Neural cell (in vitro differentiated cells): ENCODE measurements around the gene SLC27A2.

Source experiments
- CTCF ChIP-seq: fragments of 450-650 bp; IDR thresholded peaks from 2 replicates; pipeline ENCODE4 v1.5.1; 2014; ENCODE audit warnings: antibody characterized with exemption, mild to moderate bottlenecking, moderate library complexity; ENCODE audit not compliant: poor library complexity, severe bottlenecking
- REST ChIP-seq: IDR thresholded peaks from 2 replicates; pipeline ENCODE4 v1.6.1; 2012; ENCODE audit warnings: borderline replicate concordance
- TAF1 ChIP-seq: IDR thresholded peaks from 2 replicates; pipeline ENCODE4 v1.6.1; 2012; ENCODE audit warnings: low read depth

GRCh38 chr15:50176869-50177268 is 5.1 kb upstream of the SLC27A2 start:
- TF ChIP-seq CTCF (no peak), REST (no peak), TAF1 (no peak)
